GM21528 (cell line): Measurements from ENCODE around the gene HOGA1.

Source experiments
- ATAC-seq: cut with Tn5 transposase; IDR thresholded peaks from one replicate; pipeline ENCODE4 v1.9.1; 2021; ENCODE audit warnings: mild to moderate bottlenecking, moderate library complexity; ENCODE audit not compliant: unreplicated experiment, low FRiP score

Gene HOGA1

GRCh38 chr10:97584060-97584797 lies at the start of gene HOGA1:
Gene HOGA1, plus strand, starts transcription at chr10:97584389. Its CDS starts 315 bp downstream, at chr10:97584704.
- no peak for ATAC-seq

GRCh38 chr10:97534746-97535367 lies 49.3 kb upstream of the HOGA1 start:
- ATAC-seq, result no peak

GRCh38 chr10:97537186-97537869 lies 46.9 kb upstream of the HOGA1 start:
- ATAC-seq, result no peak

DNA sequence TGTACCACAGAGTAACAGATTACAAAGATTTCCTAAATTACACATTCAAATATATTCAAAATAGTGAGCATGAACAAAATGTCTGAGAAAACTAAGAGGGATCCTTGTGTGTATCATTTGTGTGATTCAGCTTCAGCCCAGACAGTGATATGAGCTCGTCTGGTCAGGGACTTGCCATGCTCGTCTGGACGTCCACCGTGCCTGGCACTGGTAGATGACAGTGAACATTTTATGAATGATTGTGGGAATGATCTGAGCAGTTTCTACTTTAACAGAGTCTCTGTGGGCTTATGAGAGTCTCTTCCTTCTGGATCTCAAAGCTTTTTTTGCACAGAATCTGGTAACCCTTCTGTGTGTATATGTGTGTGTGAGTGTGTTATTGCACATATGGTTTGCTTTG lies 45.8 kb upstream of the HOGA1 start:
- ATAC-seq, result no peak

- no peak for ATAC-seq
These were observed 45.4 kb upstream of the HOGA1 start for GRCh38 chr10:97538839-97539238.

DNA sequence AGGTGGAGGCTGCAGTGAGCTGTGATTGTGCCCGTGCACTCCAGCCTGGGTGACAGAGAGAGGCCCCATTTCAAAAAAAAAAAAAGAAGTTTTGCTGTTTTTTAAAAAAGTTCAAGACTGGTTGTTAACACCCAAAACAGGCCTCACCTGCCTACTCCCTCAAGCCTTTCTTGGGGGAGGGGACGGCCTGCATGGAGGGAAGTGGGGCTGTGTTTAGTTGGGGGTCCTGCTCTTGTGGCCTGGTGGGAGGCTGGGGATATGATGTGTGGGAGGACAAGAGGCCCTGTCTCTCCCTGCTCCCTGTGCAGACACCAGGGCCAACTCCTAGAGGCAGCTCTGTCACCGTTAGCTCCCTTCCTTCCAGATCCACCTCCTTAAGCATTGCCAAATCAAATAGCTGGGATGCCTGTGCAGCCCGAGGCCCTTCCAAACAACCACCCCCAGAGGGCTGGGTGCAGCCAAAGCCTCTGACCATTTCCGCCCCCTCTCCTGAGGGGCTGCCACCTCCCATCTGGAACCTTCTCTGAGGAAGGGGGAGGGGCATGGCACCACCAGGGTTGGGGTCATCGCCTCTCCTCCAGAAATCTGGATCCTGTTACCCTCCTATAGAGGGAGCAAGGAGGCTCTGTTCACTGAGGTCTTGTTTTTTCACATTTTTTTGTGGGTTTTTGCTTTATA lies 44.5 kb upstream of the HOGA1 start:
- no peak for ATAC-seq

DNA sequence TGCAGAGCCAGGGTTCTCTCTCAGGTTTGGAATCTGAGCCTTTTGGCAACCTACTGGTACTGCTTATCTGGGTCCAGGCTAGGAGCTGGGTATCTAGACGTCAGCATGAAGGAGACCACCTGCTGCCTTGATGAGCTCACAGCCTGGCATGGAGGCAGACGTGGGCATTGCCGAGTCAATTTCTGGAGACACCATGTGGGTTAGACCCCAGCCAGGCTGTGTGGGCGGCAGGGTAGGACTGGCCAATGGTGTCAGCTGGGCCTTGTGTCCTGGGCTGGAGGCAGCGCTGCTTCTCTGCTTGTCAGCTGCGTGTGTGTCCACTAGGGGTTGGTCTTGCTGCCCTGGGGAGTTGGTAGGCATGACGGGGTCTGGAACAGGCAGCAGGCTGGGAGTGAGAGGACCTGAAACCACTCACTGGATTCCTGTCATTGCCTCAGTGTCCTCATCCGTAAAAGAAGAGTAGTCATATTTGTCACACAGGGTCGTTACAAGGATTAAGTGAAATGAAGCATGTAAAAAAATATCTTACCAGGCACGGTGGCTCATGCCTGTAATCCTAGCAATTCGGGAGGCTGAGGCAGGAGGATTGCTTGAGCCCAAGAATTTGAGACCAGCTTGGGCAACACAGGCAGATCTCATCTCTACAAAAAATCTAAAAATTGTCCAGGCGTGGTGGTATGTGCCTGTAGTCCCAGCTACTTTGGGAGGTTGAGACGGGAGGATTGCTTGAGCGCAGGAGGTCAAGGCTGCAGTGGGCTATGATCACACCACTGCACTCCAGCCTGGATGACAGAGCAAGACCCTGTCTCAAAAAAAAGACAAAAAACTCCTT lies 43.3 kb upstream of the HOGA1 start:
- ATAC-seq, result no peak

DNA sequence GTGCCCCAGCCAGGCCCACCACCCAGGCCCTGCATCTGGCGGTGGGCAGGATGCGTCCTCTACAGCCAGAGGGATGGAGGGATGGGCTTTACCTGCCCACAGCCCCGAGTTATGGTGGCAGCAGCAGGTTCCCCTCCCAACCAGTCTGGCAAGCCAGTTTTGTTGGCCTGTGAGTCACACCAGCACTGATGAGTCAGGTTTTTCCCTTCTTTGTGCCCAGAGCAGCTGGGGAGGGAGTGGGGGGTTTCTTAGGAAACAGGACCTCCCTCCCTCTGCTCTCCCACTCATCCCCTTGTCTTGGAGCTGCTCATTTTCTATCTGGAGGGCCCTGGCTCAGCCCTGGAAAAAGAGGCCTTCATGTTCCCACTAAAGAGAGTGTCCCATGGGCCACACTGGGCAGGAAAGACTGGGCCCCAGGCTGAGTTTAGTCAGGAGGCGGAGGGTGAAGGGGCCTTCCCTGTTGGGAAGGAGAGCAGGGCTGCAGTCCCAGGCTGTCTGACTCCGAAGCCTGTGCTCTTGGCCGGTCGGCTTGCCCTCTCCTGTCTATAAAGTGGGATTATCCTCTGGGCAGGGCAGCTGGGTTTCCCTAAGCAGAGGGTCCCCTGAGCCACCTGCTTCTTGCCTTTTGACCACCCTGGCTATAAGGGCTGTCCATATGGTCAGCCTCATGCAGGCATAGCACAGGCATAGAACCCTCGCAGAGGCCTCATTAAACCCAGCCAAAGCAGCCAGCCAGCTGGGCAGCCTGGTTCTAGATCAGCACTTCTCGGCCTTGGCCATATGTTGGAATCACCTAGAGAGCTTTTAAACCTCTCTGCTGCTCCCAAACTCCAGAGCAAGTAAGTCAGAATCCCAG lies 41.8 kb upstream of the HOGA1 start:
- ATAC-seq, result no peak

- no peak for ATAC-seq
These were observed 41.1 kb upstream of the HOGA1 start for GRCh38 chr10:97543025-97543546.

GRCh38 chr10:97546456-97547270 lies 37.5 kb upstream of the HOGA1 start:
- ATAC-seq, result no peak

- no peak for ATAC-seq
These were observed 37.0 kb upstream of the HOGA1 start for GRCh38 chr10:97547271-97547600.

GRCh38 chr10:97547962-97548361 lies 36.2 kb upstream of the HOGA1 start:
- no peak for ATAC-seq

- no peak for ATAC-seq
These were observed 35.2 kb upstream of the HOGA1 start for GRCh38 chr10:97548828-97549455.

DNA sequence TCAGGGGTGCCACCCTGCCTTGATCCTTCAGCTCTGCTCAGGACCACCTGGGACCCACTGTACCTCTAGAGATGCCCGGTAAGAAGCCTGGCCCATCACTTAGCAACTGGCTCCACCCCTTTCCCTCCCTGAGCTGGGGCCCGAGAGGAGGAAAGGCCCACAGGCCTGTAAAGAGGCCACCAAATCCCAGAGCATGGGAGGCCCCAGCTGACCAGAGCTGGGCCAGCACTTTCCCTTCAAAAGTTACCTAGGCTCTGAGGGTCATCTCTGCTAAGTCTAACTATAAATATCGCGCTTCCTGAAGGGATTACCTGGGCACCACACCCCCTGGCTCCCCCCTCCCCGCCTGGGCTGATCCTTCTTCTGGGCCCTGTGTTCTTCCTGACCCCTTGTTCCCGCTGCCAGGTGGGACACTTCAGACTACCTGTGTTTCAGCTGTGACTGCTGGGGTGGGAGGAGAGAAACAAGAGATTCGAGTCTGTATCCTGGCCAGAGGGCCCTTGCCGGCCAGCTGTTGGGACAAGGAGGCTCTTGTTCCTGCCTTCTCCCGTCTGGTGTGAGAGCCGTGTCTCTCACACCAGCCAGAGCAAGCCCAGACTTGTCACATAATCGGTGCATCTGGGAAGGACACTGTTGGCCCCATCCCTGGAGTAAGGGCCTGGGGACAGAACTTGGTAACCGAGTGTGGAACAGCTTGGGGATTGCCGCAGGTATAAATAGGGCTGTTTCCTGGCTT lies 34.4 kb upstream of the HOGA1 start:
- no peak for ATAC-seq

DNA sequence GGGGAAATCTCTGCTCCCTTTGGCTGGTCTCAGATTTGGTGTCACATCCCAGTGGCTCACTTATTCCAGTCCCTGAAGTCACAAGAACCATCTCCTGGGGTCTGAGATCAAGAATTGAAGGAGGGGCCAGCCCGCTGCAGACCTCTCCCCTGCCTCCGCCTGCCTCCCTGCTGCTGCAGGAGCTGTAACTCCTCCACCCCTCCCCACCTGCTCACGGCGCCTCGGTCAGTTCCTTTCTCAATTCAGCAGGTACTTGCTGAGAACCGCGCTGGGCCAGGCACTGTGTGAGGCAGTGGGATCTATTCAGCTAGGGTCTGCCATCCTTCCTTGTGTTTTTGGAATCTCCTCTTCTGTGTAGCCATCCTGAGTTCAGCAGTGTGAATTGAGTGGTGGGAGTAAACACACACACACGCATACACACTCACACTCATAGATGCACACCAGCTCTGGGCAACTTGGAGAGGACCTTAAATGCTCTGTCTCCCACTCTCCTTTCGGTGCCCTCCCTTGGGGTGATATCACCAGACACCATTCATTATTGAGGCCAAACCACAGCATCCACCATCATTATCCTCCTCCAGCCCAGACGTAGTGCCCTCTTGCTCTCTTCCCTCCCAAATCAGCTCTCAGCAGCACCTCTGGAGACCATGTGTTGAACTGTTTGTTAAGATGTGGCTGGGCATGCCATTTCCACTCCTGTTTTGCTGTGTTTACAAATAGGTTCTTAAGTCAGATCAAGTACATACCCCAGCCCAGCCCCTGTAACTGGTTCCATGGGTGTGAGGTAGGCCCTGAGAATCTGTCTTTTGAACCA lies 33.6 kb upstream of the HOGA1 start:
- ATAC-seq, result no peak

- no peak for ATAC-seq
These were observed 32.9 kb upstream of the HOGA1 start for GRCh38 chr10:97551271-97551670.
